TTC549 (cell line): ENCODE measurements around the gene GOSR1.
"Not testable (repeated sequence)": the region's sequence is repeated elsewhere in the genome, so short reads cannot be mapped to it uniquely, and the experiment has no call there.

Experiments used
- FAIRE-seq: peaks from 2 replicates; lab custom pipeline; 2012; peaks lifted over from hg19 to GRCh38; lab: Jason Lieb, UNC

Gene GOSR1

DNA sequence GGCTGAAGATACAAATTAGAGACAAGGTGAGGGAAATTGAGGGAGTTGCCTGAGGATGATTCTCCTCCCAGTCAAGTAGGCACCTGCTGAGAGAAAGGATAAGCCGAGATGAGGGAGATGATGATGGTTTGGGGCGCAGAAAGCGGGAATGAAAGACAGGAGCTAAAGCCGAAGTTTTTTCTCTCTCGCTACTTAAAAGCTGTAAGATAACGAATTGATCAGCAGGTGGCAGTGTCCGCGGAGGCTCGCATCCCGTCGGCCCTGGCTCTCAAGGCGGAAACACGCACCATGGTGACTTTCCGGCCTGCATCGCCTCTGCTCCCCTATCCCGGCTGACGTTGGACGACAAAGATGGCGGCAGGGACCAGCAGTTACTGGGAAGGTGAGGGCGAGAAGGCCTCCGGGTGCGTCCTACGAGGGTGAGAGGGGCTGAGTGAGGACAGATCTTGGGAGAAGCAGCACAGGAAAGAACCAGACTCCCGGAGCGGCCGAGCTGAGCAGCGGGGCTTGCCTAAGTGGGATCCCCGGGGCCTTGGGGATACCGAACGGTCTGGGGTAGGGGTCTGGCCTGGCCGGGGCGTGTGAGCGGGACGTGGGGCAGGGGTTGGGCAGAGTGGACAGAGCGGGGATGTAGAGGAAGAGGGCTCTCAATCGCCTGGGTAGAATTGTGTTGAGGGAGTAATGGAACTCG, at the start of gene GOSR1:
Gene GOSR1 (plus strand): TSS at position 326 of the 691 bp plus-strand sequence. CDS start 26 bp downstream, at position 352.
- FAIRE-seq = peak; percentile 83

DNA sequence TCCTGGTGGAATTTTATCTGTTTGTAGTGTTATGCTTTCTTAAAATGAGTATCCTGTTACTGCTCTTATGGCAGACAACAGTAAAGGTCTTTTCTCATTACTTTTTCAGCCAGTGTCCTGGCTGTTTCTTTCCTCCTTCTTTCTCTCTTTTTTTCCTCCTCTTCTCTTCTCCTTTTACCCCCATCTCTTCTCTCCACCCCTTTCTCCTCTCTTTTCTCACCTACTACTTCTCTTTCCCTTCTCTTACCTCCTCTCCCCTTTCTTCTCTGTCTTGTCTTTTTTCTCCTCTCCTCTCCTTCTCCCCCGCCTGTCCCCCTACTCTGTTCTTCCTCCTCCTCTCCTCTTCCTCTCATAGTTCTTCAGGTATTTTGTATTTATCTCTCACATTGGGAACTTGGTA, 49.6 kb upstream of the GOSR1 start:
- no peak for FAIRE-seq

DNA sequence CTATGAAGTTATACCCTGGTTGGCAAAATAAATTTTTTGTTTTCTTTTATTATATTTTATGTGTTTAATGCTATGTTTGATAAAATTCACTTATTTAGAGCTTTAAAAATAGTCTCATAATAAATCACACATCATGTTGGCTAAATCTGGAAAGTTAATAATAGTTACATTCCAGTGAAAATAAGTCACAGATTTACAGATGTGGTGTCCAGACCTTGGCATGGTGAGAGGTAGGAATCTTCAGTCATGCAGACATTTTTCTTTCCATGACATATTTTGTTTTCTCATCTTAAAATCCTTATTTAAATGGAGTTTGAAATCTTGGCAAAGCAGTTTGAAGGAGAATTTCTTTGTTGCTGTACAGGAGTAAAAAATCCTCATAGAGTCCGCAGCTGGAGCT, 48.1 kb upstream of the GOSR1 start:
- no peak for FAIRE-seq

DNA sequence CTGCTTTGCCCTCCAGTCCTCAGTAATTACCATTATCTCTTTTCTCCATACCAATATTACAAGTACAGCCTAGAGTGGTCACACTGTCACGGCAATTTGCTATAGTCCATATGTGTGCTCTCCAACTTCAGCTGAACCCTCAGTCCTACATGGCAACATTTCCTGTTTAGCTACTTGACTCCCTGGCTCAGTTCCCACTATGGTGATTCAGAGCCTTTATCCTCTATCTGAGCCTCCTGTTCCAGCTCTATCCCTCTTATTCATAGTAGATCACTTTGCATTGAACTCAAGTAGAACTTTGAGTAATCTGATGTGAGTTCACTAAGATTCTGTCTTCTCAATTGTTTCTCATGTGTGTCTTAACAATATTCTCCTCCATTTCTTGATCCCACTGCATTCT, 43.7 kb upstream of the GOSR1 start:
- no peak for FAIRE-seq

DNA sequence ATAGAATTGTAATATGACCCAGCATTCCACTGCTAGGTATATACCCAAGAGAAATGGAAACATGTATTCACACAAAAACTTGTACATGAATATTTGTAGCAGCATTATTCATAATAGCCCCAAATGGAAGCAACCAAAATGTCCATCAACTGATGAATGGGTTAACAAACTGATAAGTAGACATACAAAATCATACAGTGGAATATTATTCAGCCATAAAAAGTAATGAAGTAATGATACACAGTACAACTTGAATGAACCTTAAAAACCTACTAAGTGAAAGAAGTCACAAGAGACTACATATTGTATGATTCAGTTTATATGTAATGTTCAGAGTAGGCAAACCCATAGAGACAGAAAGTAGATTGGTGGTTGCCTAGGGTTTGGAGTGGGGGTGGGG, 40.5 kb upstream of the GOSR1 start:
- no peak for FAIRE-seq

DNA sequence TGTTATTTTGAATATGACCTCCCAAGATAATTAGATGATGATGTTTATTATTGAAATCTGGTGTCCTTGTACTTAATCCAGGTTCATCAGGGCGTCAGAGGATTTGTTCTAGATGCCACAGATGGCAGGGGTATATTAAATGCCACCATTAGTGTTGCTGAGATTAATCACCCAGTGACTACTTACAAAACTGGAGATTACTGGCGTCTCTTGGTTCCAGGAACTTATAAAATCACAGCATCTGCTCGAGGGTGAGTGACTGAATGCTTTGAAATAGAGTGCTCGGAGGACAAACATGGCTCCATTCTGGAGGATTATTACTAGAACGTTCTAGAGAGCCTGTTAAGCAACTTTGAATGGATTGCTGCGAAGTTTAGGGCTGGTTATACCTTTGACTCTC, 33.5 kb upstream of the GOSR1 start:
- FAIRE-seq = no peak

DNA sequence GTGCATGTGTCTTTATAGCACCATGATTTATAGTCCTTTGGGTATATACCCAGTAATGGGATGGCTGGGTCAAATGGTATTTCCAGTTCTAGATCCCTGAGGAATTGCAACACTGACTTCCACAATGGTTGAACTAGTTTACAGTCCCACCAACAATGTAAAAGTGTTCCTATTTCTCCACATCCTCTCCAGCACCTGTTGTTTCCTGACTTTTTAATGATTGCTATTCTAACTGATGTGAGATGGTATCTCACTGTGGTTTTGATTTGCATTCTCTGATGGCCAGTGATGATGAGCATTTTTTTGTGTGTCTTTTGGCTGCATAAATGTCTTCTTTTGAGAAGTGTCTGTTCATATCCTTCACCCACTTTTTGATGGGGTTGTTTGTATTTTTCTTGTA, 30.6 kb upstream of the GOSR1 start:
- FAIRE-seq = not testable (repeated sequence)

DNA sequence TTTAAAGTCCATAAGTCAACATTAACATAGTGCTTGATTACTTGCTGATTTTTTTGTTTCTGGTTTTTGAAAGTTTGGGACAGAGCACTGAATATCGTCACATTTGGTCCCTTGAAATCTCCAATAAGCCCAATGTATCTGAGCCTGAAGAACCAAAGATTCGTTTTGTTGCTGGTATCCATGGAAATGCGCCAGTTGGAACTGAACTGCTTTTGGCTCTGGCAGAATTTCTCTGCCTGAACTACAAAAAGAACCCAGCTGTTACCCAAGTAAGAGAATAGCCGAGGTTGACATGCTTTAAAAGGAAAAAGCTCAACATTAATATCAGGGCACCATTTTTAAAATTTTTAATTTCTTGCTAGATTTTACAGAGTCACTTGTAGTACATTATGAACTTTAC, 27.7 kb upstream of the GOSR1 start:
- FAIRE-seq = no peak

DNA sequence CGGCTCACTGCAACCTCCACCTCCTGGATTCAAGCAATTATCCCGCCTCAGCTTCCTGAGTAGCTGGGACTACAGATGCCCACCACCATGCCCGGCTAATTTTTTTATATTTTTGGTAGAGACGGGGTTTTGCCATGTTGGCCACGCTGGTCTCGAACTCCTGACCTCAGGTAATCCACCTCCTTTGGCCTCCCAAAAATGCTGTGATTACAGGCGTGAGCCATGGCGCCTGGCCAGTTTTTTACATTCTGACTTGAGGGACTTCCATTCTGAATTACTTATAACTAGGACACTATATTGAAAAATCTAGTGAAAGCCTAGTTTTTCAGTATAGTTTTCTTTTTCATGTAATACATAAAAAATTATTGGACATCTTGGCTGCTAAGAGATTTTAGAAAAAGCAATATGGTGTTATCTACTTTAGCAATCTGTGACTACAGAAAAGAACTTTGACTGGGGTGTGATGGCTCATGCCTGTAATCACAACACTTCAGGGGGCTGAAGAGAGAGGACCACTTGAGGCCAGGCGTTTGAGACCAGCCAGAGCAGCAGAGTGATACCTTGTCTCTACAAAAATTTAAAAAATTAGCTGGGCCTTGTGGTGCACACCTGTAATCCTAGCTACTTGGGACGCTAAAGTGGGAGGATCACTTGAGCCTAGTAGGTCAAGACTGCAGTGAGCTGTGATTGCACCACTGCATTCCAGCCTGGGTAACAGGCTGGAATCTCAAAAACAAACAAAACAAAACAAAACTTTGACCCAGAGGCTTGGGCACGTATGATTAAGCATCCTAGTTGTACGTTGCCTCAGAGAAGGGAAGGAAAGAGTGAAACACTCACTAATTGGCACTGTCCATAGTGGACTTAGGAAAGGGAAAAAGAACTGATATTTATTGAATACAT, 26.8 kb upstream of the GOSR1 start:
- no peak for FAIRE-seq

DNA sequence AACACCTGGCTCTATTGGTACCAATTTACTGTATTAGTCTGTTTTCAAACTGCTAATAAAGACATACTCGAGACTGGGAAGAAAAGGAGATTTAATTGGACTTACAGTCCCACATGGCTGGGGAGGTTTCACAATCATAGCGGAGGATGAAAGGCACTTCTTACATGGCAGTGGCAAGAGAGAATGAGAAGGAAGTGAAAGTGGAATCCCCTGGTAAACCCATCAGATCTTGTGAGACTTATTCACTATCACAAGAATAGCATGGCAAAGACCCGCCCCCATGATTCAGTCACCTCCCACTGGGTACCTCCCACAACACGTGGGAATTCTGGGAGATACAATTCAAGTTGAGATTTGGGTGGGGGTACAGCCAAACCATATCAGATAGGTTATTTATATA, 22.6 kb upstream of the GOSR1 start:
- FAIRE-seq = no peak

DNA sequence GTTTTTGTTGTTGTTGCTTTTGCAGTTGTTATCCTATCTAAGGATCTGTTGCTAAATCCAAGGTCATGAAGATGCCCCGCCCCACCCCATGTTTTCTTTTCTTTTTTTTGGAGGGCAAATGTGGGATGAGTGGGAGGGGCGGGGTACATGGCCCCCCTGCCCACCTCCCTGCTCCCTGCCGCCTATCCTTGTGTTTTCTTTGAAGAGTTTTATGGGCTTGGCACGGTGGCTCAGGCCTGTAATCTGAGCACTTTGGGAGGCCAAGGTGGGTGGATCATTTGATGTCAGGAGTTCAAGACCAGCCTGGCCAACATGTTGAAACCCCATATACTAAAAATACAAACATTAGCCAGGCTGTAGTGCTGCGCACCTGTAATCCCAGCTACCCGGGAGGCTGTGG, 18.8 kb upstream of the GOSR1 start:
- no peak for FAIRE-seq

DNA sequence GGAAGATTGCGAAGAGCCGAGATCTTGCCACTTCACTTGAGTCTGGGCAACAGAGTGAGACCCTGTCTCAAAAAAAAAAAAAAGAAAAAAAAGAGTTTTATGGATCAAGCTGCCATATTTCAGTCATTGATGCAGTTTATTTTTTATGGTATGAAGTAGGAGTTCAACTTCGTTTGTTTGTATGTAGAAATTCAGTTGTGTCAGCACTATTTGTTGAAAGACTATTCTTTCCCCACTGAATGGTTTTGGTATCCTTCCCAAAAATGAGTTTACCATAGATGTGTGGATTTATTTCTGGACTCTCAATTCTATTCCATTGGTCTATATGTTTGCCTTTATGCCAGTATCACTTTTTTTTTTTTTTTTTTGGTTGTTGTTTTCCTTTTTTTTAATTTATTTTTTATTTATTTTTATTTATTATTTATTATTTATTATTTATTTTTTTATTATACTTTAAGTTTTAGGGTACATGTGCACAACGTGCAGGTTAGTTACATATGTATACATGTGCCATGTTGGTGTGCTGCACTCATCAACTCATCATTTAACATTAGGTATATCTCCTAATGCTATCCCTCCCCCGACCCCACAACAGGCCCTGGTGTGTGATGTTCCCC, 18.3 kb upstream of the GOSR1 start:
- not testable (repeated sequence) for FAIRE-seq

DNA sequence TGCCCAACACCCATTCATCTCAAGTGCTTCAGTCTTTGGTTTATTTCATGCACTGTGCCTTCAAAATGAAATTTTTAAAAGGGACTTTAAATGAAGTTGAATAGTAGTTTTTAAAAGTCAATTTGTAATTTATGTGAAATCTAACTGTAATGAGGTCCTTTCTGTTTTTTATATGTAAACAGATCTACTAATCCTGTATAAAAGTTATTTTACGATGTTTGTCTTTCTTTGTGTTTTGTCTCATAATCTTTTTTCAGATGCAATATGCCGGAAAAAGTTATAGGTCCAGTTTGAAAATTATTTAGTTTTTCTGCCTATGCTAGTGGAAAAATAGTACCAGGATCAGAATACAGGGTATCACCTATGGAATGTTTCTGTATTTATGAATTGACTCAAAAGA, 8.7 kb upstream of the GOSR1 start:
- no peak for FAIRE-seq

DNA sequence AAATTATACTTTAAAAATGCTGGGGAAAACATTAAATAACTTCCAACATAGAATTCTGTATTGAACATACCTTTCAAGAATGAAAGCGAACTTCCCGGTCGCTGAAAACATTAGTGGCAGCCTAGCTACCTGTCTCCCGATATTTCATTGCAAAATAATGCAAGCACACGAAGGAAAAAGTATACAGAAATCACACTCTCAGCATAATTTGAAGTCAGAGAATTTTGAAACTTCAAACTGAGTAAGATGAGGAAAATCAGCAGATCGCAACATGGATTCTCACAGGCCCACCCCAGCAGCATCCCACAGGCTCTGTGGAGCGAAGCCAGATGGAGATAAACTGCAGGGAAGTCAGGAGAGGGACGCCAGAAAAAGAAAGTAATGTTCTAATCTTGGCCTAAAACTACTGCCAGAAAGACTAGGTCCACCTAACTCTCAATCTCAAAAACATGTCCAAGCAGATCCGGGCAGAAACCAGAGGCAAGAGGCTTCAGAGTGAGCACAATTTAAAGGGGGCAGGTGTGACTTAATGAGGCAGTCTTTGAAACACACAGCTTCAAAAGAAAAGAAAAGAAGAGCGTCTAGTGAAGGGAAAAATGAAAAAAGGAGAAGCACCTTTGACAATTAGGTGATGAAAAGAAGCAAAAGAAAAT, 4.8 kb upstream of the GOSR1 start:
- no peak for FAIRE-seq

DNA sequence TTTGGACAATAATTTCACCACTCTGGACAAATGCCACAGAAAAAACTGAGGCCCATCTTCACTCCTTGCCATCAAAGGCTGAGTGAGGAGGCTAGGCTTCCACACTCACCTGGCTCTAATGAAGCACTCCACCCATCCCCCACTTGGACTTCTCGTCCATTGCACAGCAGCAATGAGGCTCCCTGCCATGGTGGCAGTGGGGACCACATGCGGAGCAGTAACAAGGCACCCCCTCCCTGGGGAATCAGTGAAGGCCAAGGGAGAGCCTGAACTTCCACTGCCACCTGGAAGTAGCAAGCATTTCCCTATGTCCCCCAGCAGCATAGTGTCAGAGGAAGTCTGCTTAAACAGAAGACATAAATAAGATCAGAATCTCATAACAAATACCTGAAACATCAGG, 2.0 kb upstream of the GOSR1 start:
- FAIRE-seq = no peak

DNA sequence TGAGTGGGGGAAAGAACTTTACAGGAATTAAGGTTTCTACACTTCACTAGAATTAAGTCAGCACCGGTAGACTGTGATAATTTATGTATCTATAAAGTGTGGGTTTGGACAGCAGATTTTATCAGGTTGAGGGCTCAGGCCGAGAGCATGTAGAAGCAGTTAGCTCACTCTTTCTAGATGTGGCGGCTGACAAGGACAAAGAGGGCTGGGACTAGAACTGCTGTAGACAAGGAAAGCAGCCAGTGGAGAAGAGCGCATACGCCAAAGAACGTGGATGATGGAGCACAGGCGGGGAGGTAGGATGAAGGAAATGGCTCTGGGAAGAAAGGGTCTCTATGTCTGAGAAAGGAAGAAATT, 504 bp upstream of the GOSR1 start:
- no peak for FAIRE-seq

DNA sequence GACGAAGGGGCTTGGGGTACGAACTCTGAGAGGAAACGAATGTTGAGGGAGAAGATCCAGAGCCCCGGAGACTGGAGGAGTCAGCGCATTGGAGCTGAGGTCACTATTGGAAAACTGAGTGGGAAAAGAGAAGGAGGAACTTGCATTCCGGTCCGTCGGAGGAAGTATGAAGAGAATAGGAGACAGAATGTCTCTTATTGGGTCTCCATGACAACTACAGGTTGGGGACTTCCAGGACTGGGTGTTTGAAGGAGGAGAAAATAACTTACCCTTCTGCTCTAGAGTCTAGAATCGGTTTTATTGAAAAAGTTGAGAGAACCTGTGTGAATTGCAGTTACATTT, 537 bp downstream of the GOSR1 start:
- no peak for FAIRE-seq

DNA sequence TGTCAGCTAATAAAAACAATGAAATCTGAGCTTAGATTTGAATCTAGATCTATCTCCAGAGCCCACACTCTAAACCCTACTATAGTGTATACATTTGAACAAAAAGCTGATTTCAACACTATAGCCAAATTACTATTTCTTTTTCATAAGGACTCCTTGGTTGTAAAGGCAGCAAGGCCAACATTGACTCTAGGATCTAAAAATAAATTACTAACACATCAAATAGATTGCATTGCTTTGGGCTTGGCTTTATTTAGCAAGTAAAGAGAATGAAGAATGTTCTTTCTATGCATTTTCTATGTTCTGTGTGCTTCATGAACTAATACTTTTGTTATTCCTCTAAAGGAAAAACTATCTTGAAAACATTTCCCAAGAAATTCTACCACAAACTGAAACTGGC, 5.3 kb downstream of the GOSR1 start:
- no peak for FAIRE-seq

DNA sequence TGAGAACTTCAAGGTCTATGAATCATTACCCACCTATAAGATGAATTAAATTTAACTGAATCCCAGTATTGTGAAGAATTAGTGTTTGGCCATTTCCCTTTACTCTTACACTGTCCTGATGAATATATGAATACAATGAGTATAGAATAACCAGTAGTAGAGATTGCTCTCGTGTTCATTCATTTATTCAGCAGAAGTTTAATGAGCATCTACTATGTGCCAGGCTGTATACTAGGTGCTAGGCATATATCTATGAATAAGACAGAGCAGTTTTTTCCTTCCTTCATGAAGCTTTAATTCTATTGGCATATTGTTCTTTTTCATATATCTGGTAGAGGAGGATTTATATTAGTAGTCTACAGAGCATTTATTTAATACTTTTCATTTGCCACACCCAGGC, 6.0 kb downstream of the GOSR1 start:
- no peak for FAIRE-seq

DNA sequence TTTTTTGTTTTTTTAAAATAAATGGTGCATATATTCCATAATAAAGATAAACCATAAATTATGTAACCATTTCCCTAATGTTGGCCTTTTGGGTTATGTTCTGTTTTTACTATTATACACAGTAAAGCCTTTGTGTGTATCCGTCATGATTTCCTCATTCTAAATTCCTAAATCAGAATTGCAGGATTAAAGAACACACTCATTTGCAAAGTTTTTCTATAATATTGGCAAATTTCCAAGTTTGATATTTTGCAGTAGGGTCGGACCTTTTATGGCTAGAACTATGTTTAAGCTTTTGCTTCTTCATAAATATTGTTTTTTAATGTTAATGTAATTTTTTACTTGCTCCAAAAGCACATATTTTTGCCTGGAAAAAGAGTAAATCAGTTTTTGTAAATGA, 16.6 kb downstream of the GOSR1 start:
- FAIRE-seq = no peak

DNA sequence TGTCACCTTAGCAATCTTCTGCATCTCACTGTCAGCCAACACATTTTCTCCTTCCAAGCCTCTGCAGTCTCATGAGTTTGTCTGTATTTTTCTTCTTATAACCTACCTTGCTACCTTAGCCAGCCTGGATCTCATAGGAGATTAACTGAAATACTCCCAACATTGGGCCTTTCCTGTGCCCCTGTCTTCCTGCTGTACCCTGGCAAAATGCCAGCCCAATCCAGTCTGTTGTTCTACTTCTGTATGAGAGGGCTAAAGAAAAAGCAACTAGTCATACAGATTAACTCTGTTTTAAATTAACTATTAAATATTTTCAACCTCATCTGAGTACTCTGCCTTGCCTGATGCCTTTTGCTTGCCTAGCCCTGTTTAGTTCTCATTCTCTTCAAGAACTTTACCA, 18.4 kb downstream of the GOSR1 start:
- no peak for FAIRE-seq

DNA sequence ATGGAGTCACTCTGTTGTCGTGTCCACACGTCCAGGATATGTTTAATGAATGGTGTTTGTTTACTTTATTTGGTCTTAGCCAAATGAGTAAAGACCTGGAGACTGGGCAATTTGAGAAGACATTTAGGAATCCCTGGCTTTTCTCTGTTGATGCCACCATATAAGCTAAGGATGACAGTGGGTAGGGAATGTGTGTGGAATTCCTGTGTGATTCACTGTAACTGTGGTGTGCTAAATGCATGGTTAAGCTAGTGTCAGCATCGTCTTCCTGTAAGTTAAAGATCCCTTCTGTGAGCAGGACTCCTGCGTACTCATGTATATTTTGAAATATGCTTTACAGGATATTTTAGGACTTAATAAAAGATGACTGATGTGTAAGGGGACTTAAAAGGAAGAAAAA, 26.4 kb downstream of the GOSR1 start:
- no peak for FAIRE-seq

DNA sequence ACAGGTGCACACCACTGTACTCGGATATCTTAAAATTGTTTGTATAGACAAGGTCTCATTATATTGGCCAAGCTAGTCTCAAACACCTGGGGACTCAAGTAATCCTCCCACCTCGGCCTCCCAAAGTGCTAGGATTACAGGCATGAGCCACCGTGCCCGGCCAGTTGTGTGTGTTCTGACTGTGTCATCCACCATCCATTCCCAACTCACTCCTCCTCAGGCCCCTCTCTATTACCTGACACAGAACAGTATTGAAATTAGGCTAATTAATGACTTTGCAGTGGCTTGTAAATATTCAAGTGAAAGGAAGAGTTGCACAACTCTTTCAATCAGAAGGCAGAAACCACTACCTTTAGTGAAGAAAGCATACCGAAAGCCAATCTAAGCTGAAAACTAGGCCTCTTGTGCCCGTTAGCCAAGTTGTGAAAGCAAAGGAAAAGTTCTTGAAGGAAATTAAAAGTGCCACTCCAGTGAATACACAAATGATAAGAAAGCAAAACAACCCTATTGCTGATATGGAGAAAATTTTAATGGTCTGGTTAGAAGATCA, 28.7 kb downstream of the GOSR1 start:
- no peak for FAIRE-seq
